Body of pancreas (tissue), 4 donors: Measurements from ENCODE around the gene SETD1B.

Source experiments
- CTCF ChIP-seq, 7 experiments: fragments of 450-650 bp in 4 of 7; fragments of 200-600 bp in 3 of 7; sonication (generic) in 3 of 7; IDR thresholded peaks; one replicate each; pipeline ENCODE4 v1.5.1; 2016 to 2019; ENCODE audit warnings: antibody characterized with exemption in 7 of 7
- POLR2A ChIP-seq, 3 donors: fragments of 450-650 bp; IDR thresholded peaks; one replicate each; pipeline ENCODE4 v1.6.1; 2016; ENCODE audit warnings: antibody characterized with exemption in 3 of 3, mild to moderate bottlenecking in 2 of 3

- no peak for TF ChIP-seq CTCF (IDR thresholded peaks at IDR 0.05)
- no peak for TF ChIP-seq POLR2A (IDR thresholded peaks at IDR 0.05)
Measured at GRCh38 chr12:121871467-121871866, 67.7 kb downstream of the SETD1B start.
